Suprapubic skin (tissue), 4 donors: ENCODE results near the gene DPH7.

Experiments
- CTCF ChIP-seq, 2 donors: fragments of 200-600 bp in 1 of 2; fragments of 450-650 bp in 1 of 2; sonication (generic) in 1 of 2; IDR thresholded peaks; one replicate each; pipeline ENCODE4 v1.5.1; 2016 to 2019; ENCODE audit warnings: antibody characterized with exemption in 2 of 2, mild to moderate bottlenecking in 1 of 2, moderate library complexity in 1 of 2
- EP300 ChIP-seq: sonication (generic); formaldehyde crosslinking; IDR thresholded peaks from one replicate; pipeline ENCODE4 v1.6.1; 2017; ENCODE audit warnings: antibody characterized with exemption
- POLR2AphosphoS5 ChIP-seq, 3 donors: sonication (generic); formaldehyde crosslinking; IDR thresholded peaks; one replicate each; pipeline ENCODE4 v1.6.1; 2017; ENCODE audit warnings: antibody characterized with exemption in 3 of 3

GRCh38 chr9:137556069-137556838 is 22.5 kb downstream of the DPH7 start:
- TF ChIP-seq CTCF (IDR thresholded peaks at IDR 0.05) (no peak), POLR2AphosphoS5 (IDR thresholded peaks at IDR 0.05) (no peak), EP300 (no peak)
